GM19099 (cell line): ENCODE measurements around the gene CFHR5.

Experiments
- POLR2A ChIP-seq: IDR thresholded peaks from 3 replicates; pipeline ENCODE4 v1.6.1; 2011; ENCODE audit warnings: low read depth; ENCODE audit not compliant: insufficient read length; ENCODE audit errors: extremely low read depth

Gene CFHR5

DNA sequence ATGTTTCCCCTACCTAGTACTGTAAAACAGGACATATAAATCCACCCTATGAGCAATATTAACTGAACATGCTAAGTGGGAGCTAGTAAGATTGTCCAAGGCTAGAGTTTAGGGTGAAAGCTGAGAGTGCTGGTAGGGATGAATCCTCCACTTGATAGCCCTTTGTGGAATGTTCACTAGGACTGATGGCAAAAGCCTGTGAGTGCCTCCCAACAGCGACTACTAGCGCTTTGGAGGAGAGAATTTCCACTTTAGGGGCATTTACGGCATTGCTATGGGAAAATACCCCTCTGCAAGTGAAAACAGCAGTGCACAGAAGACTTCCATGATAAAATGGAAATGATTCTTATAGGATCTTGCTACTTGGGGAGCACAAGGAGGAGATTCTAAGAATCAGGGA lies 35.9 kb downstream of the CFHR5 start:
- no peak for TF ChIP-seq POLR2A

- no peak for TF ChIP-seq POLR2A
Observed at GRCh38 chr1:197016751-197017150, 39.4 kb downstream of the CFHR5 start.

DNA sequence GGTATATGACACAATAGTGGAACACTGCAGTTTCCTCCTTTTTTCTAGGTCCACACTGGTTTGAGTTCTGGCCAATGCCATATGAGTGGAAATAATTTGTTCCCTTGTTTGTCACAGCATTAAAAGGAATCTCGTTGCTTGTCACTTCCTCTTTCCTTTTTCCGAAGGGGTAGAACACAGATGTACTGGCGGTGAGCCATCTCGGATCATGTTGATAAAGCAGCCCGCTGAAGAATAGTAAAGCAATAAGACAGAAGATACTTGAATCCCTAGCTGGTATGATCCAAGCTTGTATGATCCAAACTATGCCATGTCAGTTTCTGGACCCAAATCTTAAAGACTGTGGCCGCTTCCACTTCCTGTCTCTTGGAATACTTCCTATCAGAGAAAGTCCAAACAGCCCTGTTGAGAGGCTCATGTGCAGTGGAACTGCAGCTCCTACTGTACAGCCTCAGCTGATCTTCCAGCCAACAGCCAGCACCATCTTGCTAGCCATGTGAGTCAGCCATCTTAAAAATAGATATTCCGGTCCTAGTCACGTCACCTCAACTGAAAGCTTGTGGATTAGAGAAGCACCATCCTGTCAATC lies 40.3 kb downstream of the CFHR5 start:
- no peak for TF ChIP-seq POLR2A

GRCh38 chr1:197021716-197022115 lies 44.4 kb downstream of the CFHR5 start:
- no peak for TF ChIP-seq POLR2A

DNA sequence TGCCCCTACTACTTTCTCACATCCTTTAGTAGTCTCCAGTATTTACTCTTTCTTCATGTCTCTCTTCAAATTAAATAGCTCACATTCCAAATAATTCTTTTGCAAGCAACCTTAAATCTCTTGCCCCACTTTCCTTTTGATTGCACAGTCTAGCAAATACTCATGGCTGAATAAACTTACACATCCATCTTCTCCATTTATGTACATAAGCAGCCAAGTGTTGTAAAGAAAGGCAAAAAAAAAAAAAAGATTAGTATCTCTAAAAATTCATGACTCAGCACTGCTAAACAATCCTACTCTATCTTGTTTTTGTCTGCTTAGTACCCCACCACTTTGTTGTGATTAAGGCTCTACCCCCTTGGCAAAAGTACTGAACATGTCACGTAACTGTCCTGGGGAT lies 47.1 kb downstream of the CFHR5 start:
- no peak for TF ChIP-seq POLR2A

DNA sequence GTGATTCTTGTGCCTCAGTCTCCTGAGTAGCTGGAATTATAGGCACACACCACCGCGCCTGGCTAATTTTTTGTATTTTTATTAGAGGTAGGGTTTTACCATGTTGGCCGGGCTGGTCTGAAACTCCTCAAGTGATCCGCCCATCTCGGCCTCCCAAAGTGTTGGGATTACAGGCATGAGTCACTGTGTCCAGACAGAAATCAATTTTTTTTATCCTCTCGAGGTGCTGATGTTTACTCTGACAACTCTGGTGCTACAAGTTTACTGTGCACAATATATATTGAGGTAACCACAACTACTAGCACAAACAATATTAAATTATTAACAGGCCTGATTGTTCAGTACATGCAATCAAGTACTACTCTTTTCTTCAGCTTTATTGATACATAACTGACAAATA lies 50.0 kb downstream of the CFHR5 start:
- no peak for TF ChIP-seq POLR2A

DNA sequence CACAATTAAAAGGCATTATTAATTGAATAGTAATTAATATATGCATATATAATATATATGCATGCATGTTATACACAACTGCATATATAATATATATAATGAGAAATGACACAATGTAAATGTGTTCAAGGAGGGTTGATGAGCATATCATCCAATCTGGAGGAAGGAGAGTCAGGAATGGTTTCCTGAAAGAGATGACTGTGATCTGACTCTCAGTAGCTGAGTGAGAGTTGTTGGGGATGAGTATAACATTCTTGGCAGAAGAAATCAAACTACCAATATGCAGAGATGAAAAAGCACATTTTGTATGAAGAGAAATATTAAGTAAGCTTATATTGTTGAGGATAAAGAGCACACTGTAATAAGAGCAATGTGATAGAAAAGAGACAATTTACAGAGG lies 52.4 kb downstream of the CFHR5 start:
- TF ChIP-seq POLR2A: no peak

GRCh38 chr1:197036861-197037260 lies 59.5 kb downstream of the CFHR5 start:
- TF ChIP-seq POLR2A: no peak

- TF ChIP-seq POLR2A: no peak
Observed at GRCh38 chr1:197041486-197042353, 64.4 kb downstream of the CFHR5 start.

GRCh38 chr1:197042676-197043341 lies 65.5 kb downstream of the CFHR5 start:
- TF ChIP-seq POLR2A: no peak

DNA sequence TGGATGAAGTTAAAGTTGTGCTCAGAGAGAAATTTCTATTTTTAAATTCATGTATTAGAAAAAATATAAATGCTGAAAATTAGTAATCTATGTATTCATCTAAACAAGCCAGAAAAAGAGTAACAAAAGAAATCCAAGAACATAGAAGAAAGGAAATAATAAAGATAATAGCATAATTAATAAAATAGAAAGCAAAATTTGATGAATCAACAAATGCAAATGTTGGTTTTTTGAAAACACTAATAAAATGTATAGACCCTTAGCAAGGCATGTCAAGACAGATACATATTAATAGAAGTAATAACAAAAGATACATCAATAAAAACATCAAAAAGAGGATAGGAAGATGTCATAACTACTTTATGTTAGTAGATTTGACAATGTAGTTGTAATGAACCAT lies 71.7 kb downstream of the CFHR5 start:
- TF ChIP-seq POLR2A: no peak
